ENCODE results near the gene SF1. TPM values are rescaled to one million over a fixed set of nuclear protein-coding genes. Genes with fewer than 3 reads are reported as not detected.

Gene SF1
- total RNA-seq, 1 experiment from 2014 or later = 94.1 TPM

- DNase-seq (ENCODE audit: low spot score) = no peak
These were observed 17.5 kb downstream of the SF1 start for GRCh38 chr11:64760759-64761420.

GRCh38 chr11:64759722-64760719 lies 18.3 kb downstream of the SF1 start, which contains the start of gene PYGM:
Gene PYGM, minus strand, starts transcription at chr11:64759974. Its CDS starts 76 bp downstream, at chr11:64759898.
- no peak for DNase-seq (ENCODE audit: low spot score)

GRCh38 chr11:64759131-64759721 lies 19.1 kb downstream of the SF1 start:
- DNase-seq (ENCODE audit: low spot score) = no peak

- no peak for DNase-seq (ENCODE audit: low spot score)
These were observed 19.8 kb downstream of the SF1 start for GRCh38 chr11:64758330-64759079.

- DNase-seq (ENCODE audit: low spot score) = no peak
These were observed 20.6 kb downstream of the SF1 start for GRCh38 chr11:64757549-64758329.

GRCh38 chr11:64755681-64756361 lies 22.5 kb downstream of the SF1 start:
- no peak for DNase-seq (ENCODE audit: low spot score)

- no peak for DNase-seq (ENCODE audit: low spot score)
These were observed 23.3 kb downstream of the SF1 start for GRCh38 chr11:64754919-64755662.

GRCh38 chr11:64754124-64754918 lies 24.0 kb downstream of the SF1 start:
- no peak for DNase-seq (ENCODE audit: low spot score)

GRCh38 chr11:64753380-64754123 lies 24.8 kb downstream of the SF1 start:
- DNase-seq (ENCODE audit: low spot score) = no peak

GRCh38 chr11:64753019-64753379 lies 25.3 kb downstream of the SF1 start:
- DNase-seq (ENCODE audit: low spot score) = no peak

- DNase-seq (ENCODE audit: low spot score) = no peak
These were observed 26.0 kb downstream of the SF1 start for GRCh38 chr11:64752175-64752970.

GRCh38 chr11:64751580-64751979 lies 26.8 kb downstream of the SF1 start:
- DNase-seq (ENCODE audit: low spot score) = no peak

GRCh38 chr11:64751136-64751535 lies 27.2 kb downstream of the SF1 start:
- no peak for DNase-seq (ENCODE audit: low spot score)

- no peak for DNase-seq (ENCODE audit: low spot score)
These were observed 27.8 kb downstream of the SF1 start for GRCh38 chr11:64750361-64751054.

- no peak for DNase-seq (ENCODE audit: low spot score)
These were observed 30.2 kb downstream of the SF1 start for GRCh38 chr11:64747961-64748665.

GRCh38 chr11:64746486-64746885 lies 31.9 kb downstream of the SF1 start:
- DNase-seq (ENCODE audit: low spot score) = no peak

Data from H4 (cell line).